ENCODE data around the gene SHISA4. TPM values are rescaled to one million over a fixed set of nuclear protein-coding genes. Genes with fewer than 3 reads are reported as not detected.

The SHISA4 gene
- total RNA-seq, 2 experiments from 2014 or later: not detected

Other genes starting within 250 kb of the SHISA4 start
- gene IPO9, start 59.7 kb upstream of the SHISA4 start, total RNA-seq: 10 to 100 TPM; 69.2 to 69.4 TPM
- gene LMOD1, start 57.6 kb downstream of the SHISA4 start, total RNA-seq: not detected
- gene TIMM17A, start 66.6 kb downstream of the SHISA4 start, total RNA-seq: 100 to 1,000 TPM; 116 to 120 TPM
- gene RNPEP, start 93.8 kb downstream of the SHISA4 start, total RNA-seq: 10 to 100 TPM; 33.1 to 34.0 TPM
- gene ELF3, start 121.7 kb downstream of the SHISA4 start, total RNA-seq: under 1 TPM in 1 of 2 experiments, not detected in 1; 0.30 TPM
- not detected for gene GPR37L1, start 234.0 kb downstream of the SHISA4 start, total RNA-seq

All from activated naive CD8-positive, alpha-beta T cell treated with anti-CD3 and anti-CD28 coated beads for 36 hours (primary cell).